ENCODE measurements around the gene EHBP1L1.

DNA sequence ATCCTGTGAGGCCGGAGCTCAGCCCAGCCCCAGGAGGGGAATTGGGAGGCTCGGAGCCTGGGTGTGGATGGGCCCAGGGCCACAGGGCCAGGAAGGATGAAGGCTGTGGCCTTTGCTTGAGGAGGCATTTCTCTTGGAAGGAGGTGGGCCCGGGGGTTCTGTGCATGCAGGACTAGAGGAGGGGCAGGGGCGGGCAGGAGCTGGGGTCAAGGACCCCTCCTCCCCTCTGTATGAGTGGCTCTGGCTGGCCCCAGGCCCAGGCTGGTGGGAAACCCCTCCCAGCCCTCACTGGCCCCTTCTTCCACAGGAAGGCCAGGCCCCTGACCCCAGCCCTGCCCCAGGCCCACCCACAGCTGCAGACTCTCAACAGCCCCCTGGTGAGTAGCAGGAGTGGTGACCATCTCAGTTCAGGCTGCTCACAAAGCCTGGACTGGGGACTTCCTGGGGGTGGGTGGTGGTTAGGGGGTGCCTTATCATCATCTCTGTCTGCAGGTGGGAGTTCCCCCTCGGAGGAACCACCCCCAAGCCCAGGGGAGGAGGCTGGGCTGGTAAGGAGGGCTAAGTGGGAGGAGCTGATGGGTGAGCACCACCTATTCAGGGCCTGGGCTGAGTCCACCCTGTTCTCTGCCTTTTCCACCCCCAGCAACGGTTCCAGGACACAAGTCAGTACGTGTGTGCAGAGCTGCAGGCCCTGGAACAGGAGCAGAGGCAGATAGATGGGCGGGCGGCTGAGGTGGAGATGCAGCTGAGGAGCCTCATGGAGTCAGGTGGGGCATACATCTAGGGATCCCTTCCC is 13.8 kb downstream of the EHBP1L1 start:
- TF ChIP-seq, protein P1, sequence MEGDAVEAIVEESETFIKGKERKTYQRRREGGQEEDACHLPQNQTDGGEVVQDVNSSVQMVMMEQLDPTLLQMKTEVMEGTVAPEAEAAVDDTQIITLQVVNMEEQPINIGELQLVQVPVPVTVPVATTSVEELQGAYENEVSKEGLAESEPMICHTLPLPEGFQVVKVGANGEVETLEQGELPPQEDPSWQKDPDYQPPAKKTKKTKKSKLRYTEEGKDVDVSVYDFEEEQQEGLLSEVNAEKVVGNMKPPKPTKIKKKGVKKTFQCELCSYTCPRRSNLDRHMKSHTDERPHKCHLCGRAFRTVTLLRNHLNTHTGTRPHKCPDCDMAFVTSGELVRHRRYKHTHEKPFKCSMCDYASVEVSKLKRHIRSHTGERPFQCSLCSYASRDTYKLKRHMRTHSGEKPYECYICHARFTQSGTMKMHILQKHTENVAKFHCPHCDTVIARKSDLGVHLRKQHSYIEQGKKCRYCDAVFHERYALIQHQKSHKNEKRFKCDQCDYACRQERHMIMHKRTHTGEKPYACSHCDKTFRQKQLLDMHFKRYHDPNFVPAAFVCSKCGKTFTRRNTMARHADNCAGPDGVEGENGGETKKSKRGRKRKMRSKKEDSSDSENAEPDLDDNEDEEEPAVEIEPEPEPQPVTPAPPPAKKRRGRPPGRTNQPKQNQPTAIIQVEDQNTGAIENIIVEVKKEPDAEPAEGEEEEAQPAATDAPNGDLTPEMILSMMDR (IDR thresholded peaks at IDR 0.05), result no peak
- no peak for TF ChIP-seq POLR2A (IDR thresholded peaks at IDR 0.05)
